ENCODE results near the gene DLX1. TPM values are rescaled to one million over a fixed set of nuclear protein-coding genes. Genes with fewer than 3 reads are reported as not detected.

The DLX1 gene
- total RNA-seq, 1 donor from 2014 or later, result not detected

GRCh38 chr2:172090044-172090961, 5.0 kb downstream of the DLX1 start:
- Histone ChIP-seq H3K4me1 (peaks cover 11 to 17% of the 10 kb centered on the region in 2 donors), H3K27ac (no peak overlapping the region)
- DNase-seq (ENCODE audit: low spot score in 2 of 2), result no peak

DNA sequence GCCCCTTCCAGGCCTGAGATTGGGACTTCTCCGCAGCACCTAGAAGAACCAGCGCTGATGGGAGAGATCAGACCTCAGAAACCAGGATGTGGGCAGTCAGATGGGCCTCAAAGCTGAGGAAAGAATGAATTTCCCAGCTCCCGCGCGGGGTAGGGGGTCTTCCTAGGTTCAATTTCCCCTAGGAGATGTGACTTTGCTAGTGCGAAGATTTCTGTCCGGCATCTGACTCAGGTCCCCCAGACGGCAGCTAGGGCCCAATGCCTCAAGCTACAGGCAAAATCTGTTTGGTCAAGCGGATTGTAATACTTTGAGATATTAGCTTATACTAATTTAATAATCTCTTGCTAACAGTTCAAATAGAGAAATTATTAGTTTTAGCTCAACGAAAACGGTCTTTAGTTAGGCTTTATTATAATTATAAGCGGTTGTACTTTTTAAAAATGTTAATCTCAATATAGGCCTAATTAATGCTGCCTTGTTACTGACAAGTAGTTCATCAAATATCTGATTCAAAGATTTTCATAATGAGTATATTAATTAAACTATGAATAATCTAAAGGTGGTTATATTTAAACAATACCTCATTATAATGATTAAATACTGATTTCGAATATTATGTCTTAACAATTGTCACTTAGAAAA, 5.8 kb downstream of the DLX1 start:
- H3K4me3 ChIP-seq, result no peak overlapping the region
- H3K9me3 ChIP-seq, result no peaks in the 10 kb centered on the region
- no peak for TF ChIP-seq CTCF (IDR thresholded peaks at IDR 0.05)
- H3K27me3 ChIP-seq, result peaks cover 67% of the 10 kb centered on the region
- H3K4me1 ChIP-seq, result peaks cover 14 to 21% of the 10 kb centered on the region in 2 donors
- intact Hi-C loops (cut with DNase I), result loop anchor here (10.0 kb wide), 3 partner anchors 464 to 1166 kb away; partner anchors contain the start of genes DCAF17, GORASP2, METTL8 and PDK1
- no peak for DNase-seq (ENCODE audit: low spot score in 2 of 2)
- H3K27ac ChIP-seq, result no peak overlapping the region
- no peaks in the 10 kb centered on the region for H3K36me3 ChIP-seq

More at GRCh38 chr2:172090044-172090961, 5.0 kb downstream of the DLX1 start:
- Histone ChIP-seq H3K9me3 (no peaks in the 10 kb centered on the region), H3K4me3 (no peak overlapping the region), H3K36me3 (no peaks in the 10 kb centered on the region), H3K27me3 (peaks cover 66% of the 10 kb centered on the region)
- intact Hi-C loops (cut with DNase I), result loop anchor here (10.0 kb wide), 3 partner anchors 464 to 1166 kb away; partner anchors contain the start of genes DCAF17, GORASP2, METTL8 and PDK1
- TF ChIP-seq CTCF (IDR thresholded peaks at IDR 0.05), result no peak

DNA sequence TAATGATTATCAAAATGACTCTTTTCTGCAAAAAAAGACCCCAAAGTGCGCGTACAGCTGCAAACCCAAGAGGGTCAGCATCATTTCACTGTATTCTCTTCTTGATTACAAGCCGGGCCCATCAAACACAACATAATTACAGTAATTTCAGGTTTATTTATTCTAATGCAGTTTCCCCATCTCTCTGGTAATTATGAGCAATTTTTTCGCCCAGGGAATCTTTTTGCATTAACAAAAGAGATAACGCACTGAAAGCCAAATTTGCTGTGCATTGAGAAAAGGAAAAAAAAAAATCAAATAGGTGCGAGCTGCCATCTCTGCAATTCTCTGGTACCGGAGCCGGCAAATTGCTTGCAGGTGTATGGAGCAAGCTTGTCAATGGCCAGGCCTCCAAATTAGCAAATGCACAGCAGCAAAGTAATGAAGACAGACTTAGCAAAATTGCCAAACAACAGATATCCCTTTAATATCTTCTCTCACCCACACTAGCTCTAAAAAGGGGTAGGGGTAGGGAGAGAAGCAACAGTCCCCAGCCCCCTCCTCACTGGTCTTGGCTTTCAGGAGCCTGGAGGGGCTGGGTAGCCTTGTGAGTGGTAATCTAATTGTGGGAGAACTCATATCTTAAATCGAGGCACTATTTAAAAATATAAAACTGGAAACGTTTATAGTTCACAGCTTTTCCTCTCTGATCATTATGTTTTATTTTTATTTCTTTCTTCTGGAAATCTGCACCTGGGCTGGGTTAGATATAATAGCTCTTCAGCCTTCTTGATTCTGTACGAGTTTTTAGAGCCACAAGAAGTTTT, 6.7 kb downstream of the DLX1 start:
- no peaks in the 10 kb centered on the region for H3K9me3 ChIP-seq
- intact Hi-C loops (cut with DNase I), result loop anchor here (10.0 kb wide), 3 partner anchors 463 to 1167 kb away; partner anchors contain the start of genes DCAF17, GORASP2, METTL8 and PDK1
- no peak overlapping the region for H3K27ac ChIP-seq
- DNase-seq (ENCODE audit: low spot score in 2 of 2), result no peak
- H3K27me3 ChIP-seq, result peaks cover 67% of the 10 kb centered on the region
- H3K4me3 ChIP-seq, result no peak overlapping the region
- peaks cover 15 to 28% of the 10 kb centered on the region in 2 donors for H3K4me1 ChIP-seq
- no peak for TF ChIP-seq CTCF (IDR thresholded peaks at IDR 0.05)
- no peaks in the 10 kb centered on the region for H3K36me3 ChIP-seq

- Histone ChIP-seq H3K4me1 (peaks cover 17 to 31% of the 10 kb centered on the region in 2 donors), H3K4me3 (no peak overlapping the region), H3K36me3 (no peaks in the 10 kb centered on the region), H3K27ac (no peak overlapping the region), H3K9me3 (no peaks in the 10 kb centered on the region), H3K27me3 (peaks cover 70% of the 10 kb centered on the region)
- no peak for DNase-seq (ENCODE audit: low spot score in 2 of 2)
- no peak for TF ChIP-seq CTCF (IDR thresholded peaks at IDR 0.05)
- intact Hi-C loops (cut with DNase I), result loop anchor here (10.0 kb wide), 3 partner anchors 462 to 1168 kb away; partner anchors contain the start of genes DCAF17, GORASP2, METTL8 and PDK1
Measured at GRCh38 chr2:172092716-172093415, 7.6 kb downstream of the DLX1 start.

Data from ascending aorta (tissue), 2 donors.